Astrocyte of the cerebellum (primary cell): ENCODE measurements around the gene FBXL3.
"Not testable (repeated sequence)": the region's sequence is repeated elsewhere in the genome, so short reads cannot be mapped to it uniquely, and the experiment has no call there.

Experiments used
- DNase-seq: peaks from one replicate; pipeline ENCODE4 v3.0.0-alpha.2; 2011; ENCODE audit warnings: low read depth
- H3K4me3 ChIP-seq: 2 replicates; pipeline ENCODE4 v1.5.1; 2011; ENCODE audit warnings: mild to moderate bottlenecking, low read depth, low read length, moderate library complexity
- CTCF ChIP-seq: IDR thresholded peaks from 2 replicates; pipeline ENCODE4 v1.5.1; 2012; ENCODE audit warnings: low read length, low read depth, moderate library complexity, mild to moderate bottlenecking; ENCODE audit errors: missing control alignments
- in situ Hi-C: cut with HindIII; loops from 2 replicates; pipeline ENCODE4 v1.10.0; 2017; ENCODE audit warnings: low sequenced_read_pairs

The FBXL3 gene

GRCh38 chr13:77016888-77017623, 9.9 kb downstream of the FBXL3 start:
- in situ Hi-C loops: no loop called here
- H3K4me3 ChIP-seq: no peak overlapping the region
- no peak for DNase-seq
- TF ChIP-seq CTCF: no peak

- DNase-seq: no peak
- no peak overlapping the region for H3K4me3 ChIP-seq
- in situ Hi-C loops: no loop called here
- TF ChIP-seq CTCF: no peak
Observed at GRCh38 chr13:77016251-77016812, 10.6 kb downstream of the FBXL3 start.

- no peak for DNase-seq
- no peak overlapping the region for H3K4me3 ChIP-seq
- in situ Hi-C loops: no loop called here
- TF ChIP-seq CTCF: no peak
Observed at GRCh38 chr13:77014906-77015685, 11.9 kb downstream of the FBXL3 start.

- DNase-seq: no peak
- TF ChIP-seq CTCF: no peak
- H3K4me3 ChIP-seq: no peak overlapping the region
- in situ Hi-C loops: no loop called here
Observed at GRCh38 chr13:77013853-77014542, 13.0 kb downstream of the FBXL3 start.

- H3K4me3 ChIP-seq, DNase-seq, in situ Hi-C loops: not testable (repeated sequence)
Observed at GRCh38 chr13:77009719-77010118, 17.2 kb downstream of the FBXL3 start.

- DNase-seq: no peak
- no peak overlapping the region for H3K4me3 ChIP-seq
- TF ChIP-seq CTCF: no peak
- in situ Hi-C loops: no loop called here
Observed at GRCh38 chr13:77009011-77009410, 17.9 kb downstream of the FBXL3 start.

- H3K4me3 ChIP-seq, in situ Hi-C loops, DNase-seq: not testable (repeated sequence)
Observed at GRCh38 chr13:77008337-77008736, 18.6 kb downstream of the FBXL3 start.
